Mucosa of descending colon (tissue), 3 donors: ENCODE results near the gene LMOD3. TPM values are rescaled to one million over a fixed set of nuclear protein-coding genes. Genes with fewer than 3 reads are reported as not detected.

ENCODE experiments used
- ATAC-seq: fragments of 200-7000 bp; cut with Tn5 transposase; one replicate; pipeline ENCODE4 v1.9.1; 2020; ENCODE audit warnings: mild to moderate bottlenecking, moderate library complexity
- DNase-seq, 3 donors: peaks; one replicate each; pipeline ENCODE4 v3.0.0-alpha.2; 2020
- H3K36me3 ChIP-seq: fragments of 200-600 bp; one replicate; pipeline ENCODE4 v1.8.0; 2021; ENCODE audit warnings: low read depth, mild to moderate bottlenecking
- H3K4me1 ChIP-seq: fragments of 200-600 bp; one replicate; pipeline ENCODE4 v1.8.0; 2021; ENCODE audit warnings: low read depth, mild to moderate bottlenecking
- H3K4me3 ChIP-seq: fragments of 200-600 bp; one replicate; pipeline ENCODE4 v1.8.0; 2021; ENCODE audit warnings: mild to moderate bottlenecking
- H3K9me3 ChIP-seq: fragments of 200-600 bp; one replicate; pipeline ENCODE4 v1.8.0; 2021; ENCODE audit warnings: mild to moderate bottlenecking
- CTCF ChIP-seq: fragments of 200-600 bp; IDR thresholded peaks from one replicate; pipeline ENCODE4 v1.8.0; 2022; ENCODE audit warnings: antibody characterized with exemption, mild to moderate bottlenecking
- intact Hi-C, 2 donors: fragments of 100-400 bp; cut with DNase I in 1 of 2; cut with micrococcal nuclease in 1 of 2; formaldehyde crosslinking; loops; one replicate each; pipeline versions ENCODE4 v1.11.0 to v1.11.1; 2022; cut with DNase I, micrococcal nuclease
- total RNA-seq, 3 donors: library from RNA; stranded (reverse); fragmentation: NEBNext Ultra II Directional in 2 of 3; extraction: Animal tissue kit (Norgen Biotek cat#: 25700) in 2 of 3; gene quantifications; one replicate each; pipeline versions ENCODE4 v1.2.1 to v1.2.4, GENCODE V29; 2021 to 2023
- donor health status: DM: no; HTN: no; CAD: no; lungs with moderate emphysema.
- donor health status: DM: no; HTN: no; CAD: no.
- donor health status: DM: no; HTN: yes; CAD: no.

LMOD3 gene
- total RNA-seq, 3 donors from 2014 or later = 0.13 to 0.34 TPM; not detected in 1

- no peak for TF ChIP-seq CTCF
- ATAC-seq (no peak), DNase-seq (no peak)
- H3K36me3 ChIP-seq = no peaks in the 10 kb centered on the region
- no peaks in the 10 kb centered on the region for H3K9me3 ChIP-seq
- H3K4me1 ChIP-seq = no peaks in the 10 kb centered on the region
- intact Hi-C loops = no loop called here
- no peak overlapping the region for H3K4me3 ChIP-seq
Measured at GRCh38 chr3:69103123-69103522, 19.3 kb downstream of the LMOD3 start.

- no peak for DNase-seq
- H3K4me3 ChIP-seq = no peak overlapping the region
- intact Hi-C loops = no loop called here
- TF ChIP-seq CTCF = no peak
- ATAC-seq = no peak
- H3K9me3 ChIP-seq = no peaks in the 10 kb centered on the region
- no peaks in the 10 kb centered on the region for H3K4me1 ChIP-seq
- no peaks in the 10 kb centered on the region for H3K36me3 ChIP-seq
Measured at GRCh38 chr3:69102384-69102783, 20.0 kb downstream of the LMOD3 start.

GRCh38 chr3:69099576-69099975 is 22.8 kb downstream of the LMOD3 start:
- no peaks in the 10 kb centered on the region for H3K36me3 ChIP-seq
- DNase-seq (no peak), ATAC-seq (no peak)
- intact Hi-C loops = no loop called here
- H3K4me3 ChIP-seq = no peak overlapping the region
- TF ChIP-seq CTCF = no peak
- H3K9me3 ChIP-seq = no peaks in the 10 kb centered on the region
- H3K4me1 ChIP-seq = peaks cover 5% of the 10 kb centered on the region

GRCh38 chr3:69097407-69098086 is 24.8 kb downstream of the LMOD3 start:
- intact Hi-C loops = no loop called here
- Histone ChIP-seq H3K4me3 (no peak overlapping the region), H3K4me1 (peaks cover 6% of the 10 kb centered on the region), H3K36me3 (no peaks in the 10 kb centered on the region), H3K9me3 (no peaks in the 10 kb centered on the region)
- no peak for DNase-seq
- no peak for TF ChIP-seq CTCF
- ATAC-seq = no peak

- no peak for TF ChIP-seq CTCF
- peaks cover 10% of the 10 kb centered on the region for H3K4me1 ChIP-seq
- H3K9me3 ChIP-seq = no peaks in the 10 kb centered on the region
- H3K4me3 ChIP-seq = no peak overlapping the region
- no peak for DNase-seq
- no peak for ATAC-seq
- intact Hi-C loops = no loop called here
- no peaks in the 10 kb centered on the region for H3K36me3 ChIP-seq
Measured at GRCh38 chr3:69096299-69096698, 26.1 kb downstream of the LMOD3 start.

GRCh38 chr3:69095636-69096035 is 26.8 kb downstream of the LMOD3 start:
- ATAC-seq (peak; percentile 18), DNase-seq (peak in 1 of 3 donors; percentile 22)
- no peaks in the 10 kb centered on the region for H3K36me3 ChIP-seq
- no peak overlapping the region for H3K4me3 ChIP-seq
- intact Hi-C loops = no loop called here
- H3K4me1 ChIP-seq = peaks cover 10% of the 10 kb centered on the region
- H3K9me3 ChIP-seq = no peaks in the 10 kb centered on the region
- TF ChIP-seq CTCF = no peak
